ENCODE data around the gene ADGRG3.
A peak's percentile ranks its signal among the peaks of the same experiment; 100 is the strongest.

The ADGRG3 gene

DNA sequence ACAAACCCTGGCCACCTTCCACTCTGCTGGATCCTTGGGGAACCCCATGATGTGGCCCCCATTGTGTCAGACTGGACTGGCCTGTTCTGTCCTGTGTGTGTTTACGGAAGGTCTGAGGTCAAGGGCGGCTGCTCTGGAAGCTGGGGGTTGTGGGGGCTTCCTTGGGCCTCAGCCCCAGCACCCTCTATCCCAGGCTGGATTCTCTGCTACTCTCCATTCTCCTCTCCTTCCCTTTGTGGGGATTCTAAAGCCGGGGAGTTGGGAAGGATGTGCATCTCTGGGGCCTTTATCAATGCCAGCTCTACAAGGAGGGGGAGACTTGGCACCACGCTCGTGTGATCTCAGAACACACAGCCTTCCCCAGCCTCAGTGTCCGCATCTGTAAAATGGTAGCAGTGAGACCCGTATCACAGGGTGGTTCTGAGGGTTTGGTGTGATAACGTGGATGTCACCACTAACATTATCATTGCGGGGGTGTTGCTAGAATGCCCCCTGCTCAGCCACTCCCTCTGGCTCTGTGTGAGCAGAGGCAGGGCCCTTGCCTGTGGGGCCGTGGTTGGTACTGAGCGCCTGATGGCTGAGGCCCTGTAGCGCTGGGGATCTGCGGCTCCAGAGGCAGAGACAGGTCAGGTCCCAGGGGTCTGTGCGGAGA is 21.6 kb upstream of the ADGRG3 start:
- DNase-seq: peak in 1 of 5 experiments; percentile 19

DNA sequence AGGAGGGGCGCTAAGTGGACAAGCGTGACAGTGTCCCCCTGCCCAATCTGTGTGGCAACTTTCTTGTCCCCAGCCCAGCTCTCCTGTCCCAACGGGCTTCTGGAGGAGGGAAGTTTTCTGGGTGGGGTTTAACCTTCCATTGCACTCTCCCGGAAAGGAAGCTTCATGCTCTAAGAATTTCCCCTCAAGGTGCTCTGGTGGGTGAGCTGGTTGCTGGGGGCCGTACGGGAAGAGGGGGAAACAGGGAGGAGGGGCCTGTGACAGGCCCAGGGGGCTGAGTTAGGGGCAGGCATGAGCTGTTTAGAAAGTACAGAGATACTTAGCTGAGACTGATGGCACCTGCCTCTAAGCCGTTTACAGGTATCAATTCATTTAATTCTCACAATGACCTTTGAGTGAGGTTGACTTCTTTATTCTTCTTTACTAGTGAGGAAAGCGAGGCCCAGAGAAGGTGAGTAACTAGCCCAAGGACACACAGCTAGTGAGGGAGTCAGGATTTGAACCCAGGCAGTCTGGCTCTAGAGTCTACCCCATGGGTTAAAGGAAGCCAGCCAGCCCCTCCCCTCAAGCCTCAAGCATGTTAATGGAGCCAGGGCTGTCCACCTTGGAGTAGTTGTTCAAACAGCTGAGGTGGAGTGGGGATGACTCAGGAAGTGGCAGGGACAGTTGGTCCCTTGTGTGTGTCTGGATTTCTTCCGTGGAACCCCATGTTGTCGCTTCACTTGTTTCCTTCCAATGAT is 20.8 kb upstream of the ADGRG3 start:
- DNase-seq: no peak

GRCh38 chr16:57648125-57648524 is 20.0 kb upstream of the ADGRG3 start:
- DNase-seq: no peak

GRCh38 chr16:57648581-57649442 is 19.3 kb upstream of the ADGRG3 start:
- peak; percentile 68 to 82 (median 74) for DNase-seq

DNA sequence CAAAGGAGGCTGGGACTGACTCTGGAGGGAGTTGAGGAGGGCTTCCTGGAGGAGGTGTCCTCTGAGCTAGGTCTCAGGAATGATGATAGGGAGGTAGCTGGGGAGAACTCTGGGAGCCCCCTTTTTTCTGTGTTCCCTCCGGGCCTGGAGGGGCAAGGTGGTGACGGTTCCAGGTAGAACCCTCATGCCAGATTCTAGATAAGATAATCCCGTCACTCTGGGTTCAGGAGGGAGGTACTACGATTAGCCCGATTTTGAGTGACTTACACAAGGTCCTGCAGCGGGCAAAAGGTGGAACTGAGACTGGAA is 18.7 kb upstream of the ADGRG3 start:
- no peak for DNase-seq

- no peak for DNase-seq
Measured at GRCh38 chr16:57649846-57650245, 18.3 kb upstream of the ADGRG3 start.

GRCh38 chr16:57651344-57652333 is 16.5 kb upstream of the ADGRG3 start:
- peak in 2 of 5 experiments; percentile 41 to 68 for DNase-seq

GRCh38 chr16:57652695-57653471 is 15.2 kb upstream of the ADGRG3 start:
- DNase-seq: no peak

DNA sequence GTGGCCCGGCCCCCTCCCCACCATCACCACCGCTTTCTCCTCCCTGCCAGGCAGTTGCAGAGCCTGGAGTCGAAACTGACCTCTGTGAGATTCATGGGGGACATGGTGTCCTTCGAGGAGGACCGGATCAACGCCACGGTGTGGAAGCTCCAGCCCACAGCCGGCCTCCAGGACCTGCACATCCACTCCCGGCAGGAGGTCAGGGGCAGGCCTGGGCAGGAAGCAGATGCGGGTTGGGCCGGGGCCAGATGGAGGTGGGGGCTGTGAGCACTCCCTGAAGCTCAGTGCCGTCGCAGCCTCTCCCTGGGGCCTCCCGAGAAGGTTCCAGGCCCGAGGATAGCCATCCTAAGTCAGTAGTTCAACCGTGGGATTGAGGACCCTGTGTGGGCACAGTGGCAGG is 14.2 kb upstream of the ADGRG3 start:
- DNase-seq: no peak

DNA sequence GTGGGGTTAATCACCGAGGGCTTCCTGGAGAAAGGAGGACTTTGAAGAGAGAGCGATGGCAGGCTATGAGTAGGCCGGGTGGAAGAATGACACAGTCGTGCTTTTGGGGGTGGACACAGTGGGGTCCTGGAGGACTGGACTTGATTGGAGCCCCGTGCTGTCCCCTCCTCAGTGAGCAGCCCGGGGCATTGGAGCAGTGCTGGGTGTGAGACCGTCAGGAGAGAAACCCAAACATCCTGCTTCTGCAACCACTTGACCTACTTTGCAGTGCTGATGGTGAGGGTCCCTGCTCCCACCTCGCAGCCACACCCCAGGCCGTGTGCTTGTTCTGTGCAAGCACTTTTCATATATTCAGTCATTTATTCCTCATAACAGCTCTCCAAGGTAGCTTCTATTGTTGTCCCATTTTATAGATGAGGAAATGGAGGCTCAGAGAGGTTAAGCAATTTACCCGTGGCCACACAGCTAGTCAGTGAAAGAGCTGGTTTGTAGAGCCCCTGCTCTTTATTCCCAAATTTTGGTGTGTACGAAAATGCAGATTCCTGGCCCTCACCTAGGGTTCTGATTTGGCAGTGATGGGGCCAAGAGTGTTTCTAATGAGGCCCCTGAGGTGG is 11.7 kb upstream of the ADGRG3 start:
- peak in 1 of 5 experiments; percentile 17 for DNase-seq

DNA sequence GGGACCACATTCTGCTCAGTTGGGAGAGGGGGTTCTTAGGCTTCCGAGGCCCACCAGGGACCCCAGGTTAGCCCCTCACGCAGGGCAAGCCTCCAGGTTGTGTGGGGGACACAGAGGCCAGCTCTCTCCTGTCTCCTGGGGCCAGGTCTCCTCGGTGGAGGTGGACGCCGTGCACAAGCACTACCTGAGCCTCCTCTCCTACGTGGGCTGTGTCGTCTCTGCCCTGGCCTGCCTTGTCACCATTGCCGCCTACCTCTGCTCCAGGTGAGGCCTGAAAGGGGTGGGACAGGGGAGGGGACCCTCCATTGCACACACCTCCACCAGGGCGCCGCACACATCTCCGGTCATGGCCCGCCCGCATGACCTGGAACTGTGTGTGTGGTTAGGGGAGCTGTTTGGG is 10.9 kb upstream of the ADGRG3 start:
- DNase-seq: no peak

DNA sequence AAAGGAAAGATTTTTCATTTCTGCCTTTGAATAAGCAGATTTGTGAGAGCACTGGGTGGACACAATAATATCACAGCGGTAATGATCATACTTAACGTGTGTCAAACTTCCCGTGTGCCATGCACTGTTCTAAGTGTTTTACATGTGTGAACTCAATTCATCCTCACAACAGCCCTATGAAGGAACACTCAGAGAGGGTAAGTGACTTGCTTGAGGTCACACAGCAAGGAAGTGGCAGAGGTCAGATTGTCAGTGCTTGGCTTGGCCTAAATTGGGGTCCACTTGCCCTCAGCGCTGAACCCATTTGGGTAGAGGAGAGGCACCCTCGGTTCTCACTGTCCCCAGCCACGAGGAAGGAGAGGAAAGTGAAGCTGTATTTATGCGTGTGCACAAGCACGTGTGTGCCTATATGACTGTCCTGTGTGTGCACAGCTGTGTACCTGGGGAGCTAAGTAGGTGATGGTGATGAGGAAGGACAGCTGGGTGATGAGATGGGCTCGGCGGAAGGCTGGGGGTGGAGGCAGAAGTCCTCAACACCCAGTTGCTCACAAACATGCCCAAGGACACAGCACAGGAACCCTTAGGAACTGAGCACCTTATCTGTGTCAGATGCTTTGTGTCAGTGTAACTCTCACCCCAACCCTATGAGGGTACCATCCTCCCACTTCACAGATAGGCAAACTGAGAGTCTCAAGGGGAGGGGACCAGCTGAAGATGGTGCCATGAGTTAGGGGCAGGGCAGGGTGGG is 9.8 kb upstream of the ADGRG3 start:
- no peak for DNase-seq

GRCh38 chr16:57658878-57659674 is 9.0 kb upstream of the ADGRG3 start:
- no peak for DNase-seq

DNA sequence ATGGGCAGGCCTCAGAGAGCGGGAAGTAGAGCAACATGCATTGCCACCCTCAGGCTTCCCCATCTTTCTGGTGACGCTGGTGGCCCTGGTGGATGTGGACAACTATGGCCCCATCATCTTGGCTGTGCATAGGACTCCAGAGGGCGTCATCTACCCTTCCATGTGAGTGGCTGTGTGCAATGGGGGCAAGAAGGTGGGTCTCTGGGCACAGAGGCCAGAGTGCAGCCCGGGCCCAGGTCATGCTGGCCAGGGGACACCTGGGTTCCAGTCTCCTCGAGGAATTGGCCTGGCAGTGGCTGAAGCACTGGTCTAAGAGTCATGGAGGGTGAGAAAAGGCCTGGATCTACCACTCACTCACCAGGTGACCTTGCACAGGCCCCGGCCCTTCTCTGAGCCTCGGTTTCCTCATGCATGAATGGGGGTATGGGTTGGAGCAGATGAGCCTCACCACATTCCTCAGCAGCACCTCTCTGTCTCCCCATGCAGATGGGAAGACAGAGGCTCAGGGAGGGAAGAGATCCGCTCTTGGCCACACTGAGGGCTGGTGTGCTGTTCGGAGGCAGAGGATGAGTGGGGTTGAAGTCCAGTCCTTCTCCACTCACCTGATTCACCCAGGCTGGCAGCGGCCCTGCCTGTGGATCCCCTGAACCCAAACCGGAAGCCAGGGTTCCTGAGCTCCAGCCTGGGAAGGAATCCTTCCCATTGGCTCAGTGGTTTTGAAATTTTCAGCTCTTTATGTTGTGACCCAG is 7.2 kb upstream of the ADGRG3 start:
- DNase-seq: no peak

DNA sequence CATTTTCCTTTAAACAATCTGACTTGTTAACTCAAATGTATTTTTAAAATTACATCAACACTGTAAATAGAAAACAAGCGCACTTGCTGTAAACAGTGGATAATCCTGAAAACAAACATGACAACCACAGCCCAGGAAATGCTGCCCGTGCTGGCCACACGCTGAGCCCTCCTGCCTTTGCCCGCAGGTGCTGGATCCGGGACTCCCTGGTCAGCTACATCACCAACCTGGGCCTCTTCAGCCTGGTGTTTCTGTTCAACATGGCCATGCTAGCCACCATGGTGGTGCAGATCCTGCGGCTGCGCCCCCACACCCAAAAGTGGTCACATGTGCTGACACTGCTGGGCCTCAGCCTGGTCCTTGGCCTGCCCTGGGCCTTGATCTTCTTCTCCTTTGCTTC is 6.6 kb upstream of the ADGRG3 start:
- DNase-seq: no peak

GRCh38 chr16:57661936-57662906 is 5.9 kb upstream of the ADGRG3 start:
- DNase-seq: no peak

DNA sequence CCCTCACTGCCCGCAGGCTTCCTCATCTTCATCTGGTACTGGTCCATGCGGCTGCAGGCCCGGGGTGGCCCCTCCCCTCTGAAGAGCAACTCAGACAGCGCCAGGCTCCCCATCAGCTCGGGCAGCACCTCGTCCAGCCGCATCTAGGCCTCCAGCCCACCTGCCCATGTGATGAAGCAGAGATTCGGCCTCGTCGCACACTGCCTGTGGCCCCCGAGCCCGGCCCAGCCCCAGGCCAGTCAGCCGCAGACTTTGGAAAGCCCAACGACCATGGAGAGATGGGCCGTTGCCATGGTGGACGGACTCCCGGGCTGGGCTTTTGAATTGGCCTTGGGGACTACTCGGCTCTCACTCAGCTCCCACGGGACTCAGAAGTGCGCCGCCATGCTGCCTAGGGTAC is 4.7 kb upstream of the ADGRG3 start:
- no peak for DNase-seq
